KMS-11 (cell line): ENCODE data around the gene SIGLEC1.

ENCODE experiments used
- H2AFZ ChIP-seq: fragments of 200-600 bp; sonication (generic); 2 replicates; pipeline ENCODE4 v1.6.1; 2016; ENCODE audit warnings: antibody characterized with exemption, mixed run types, low read depth
- H3K27ac ChIP-seq: fragments of 200-600 bp; sonication (generic); 2 replicates; pipeline ENCODE4 v1.6.1; 2016; ENCODE audit warnings: mild to moderate bottlenecking, mixed run types
- H3K27me3 ChIP-seq: fragments of 200-600 bp; sonication (generic); 2 replicates; pipeline ENCODE4 v1.6.1; 2017; ENCODE audit warnings: mild to moderate bottlenecking, low read depth, mixed run types, moderate library complexity; ENCODE audit not compliant: insufficient read depth
- H3K36me3 ChIP-seq: fragments of 200-600 bp; sonication (generic); 2 replicates; pipeline ENCODE4 v1.6.1; 2017; ENCODE audit warnings: mild to moderate bottlenecking, mixed run types; ENCODE audit not compliant: insufficient read depth
- H3K4me1 ChIP-seq: fragments of 200-600 bp; sonication (generic); 2 replicates; pipeline ENCODE4 v1.6.1; 2016; ENCODE audit warnings: mild to moderate bottlenecking, low read depth, mixed run types; ENCODE audit not compliant: poor library complexity, severe bottlenecking
- H3K4me2 ChIP-seq: fragments of 200-600 bp; sonication (generic); 2 replicates; pipeline ENCODE4 v1.7.0; 2016; ENCODE audit warnings: mild to moderate bottlenecking, mixed run types
- H3K4me3 ChIP-seq: fragments of 200-600 bp; sonication (generic); IDR thresholded peaks from 2 replicates; pipeline ENCODE4 v1.6.1; 2017; ENCODE audit warnings: low read depth, low read length, mixed read lengths; ENCODE audit not compliant: insufficient read depth
- H3K79me2 ChIP-seq: fragments of 200-600 bp; sonication (generic); 2 replicates; pipeline ENCODE4 v1.6.1; 2016; ENCODE audit warnings: low read depth, mixed run types; ENCODE audit not compliant: insufficient read depth
- H3K9ac ChIP-seq: fragments of 200-600 bp; sonication (generic); 2 replicates; pipeline ENCODE4 v1.6.1; 2016; ENCODE audit warnings: mild to moderate bottlenecking, mixed run types
- H4K20me1 ChIP-seq: fragments of 200-600 bp; sonication (generic); 2 replicates; pipeline ENCODE4 v1.6.1; 2016; ENCODE audit warnings: mild to moderate bottlenecking, mixed run types; ENCODE audit not compliant: insufficient read depth
- CTCF ChIP-seq: fragments of 200-600 bp; sonication (generic); conservative IDR thresholded peaks from 2 replicates; pipeline ENCODE4 v1.6.1; 2017; ENCODE audit warnings: low read depth, mild to moderate bottlenecking, antibody characterized with exemption, low read length, moderate library complexity, mixed read lengths

SIGLEC1 gene

GRCh38 chr20:3699037-3699436 lies 13.4 kb downstream of the SIGLEC1 start:
- no peaks in the 10 kb centered on the region for H3K27me3 ChIP-seq
- H2AFZ ChIP-seq, result no peak overlapping the region
- H3K4me3 ChIP-seq, result no peak overlapping the region
- no peak overlapping the region for H3K4me2 ChIP-seq
- H3K36me3 ChIP-seq, result no peaks in the 10 kb centered on the region
- no peak overlapping the region for H3K9ac ChIP-seq
- H3K27ac ChIP-seq, result no peak overlapping the region
- TF ChIP-seq CTCF, result no peak
- H3K79me2 ChIP-seq, result no peaks in the 10 kb centered on the region
- no peaks in the 10 kb centered on the region for H4K20me1 ChIP-seq
- no peaks in the 10 kb centered on the region for H3K4me1 ChIP-seq

- no peaks in the 10 kb centered on the region for H3K4me1 ChIP-seq
- TF ChIP-seq CTCF, result no peak
Measured at GRCh38 chr20:3698591-3699001, 13.8 kb downstream of the SIGLEC1 start.

GRCh38 chr20:3697588-3698305 lies 14.7 kb downstream of the SIGLEC1 start:
- H3K4me1 ChIP-seq, result no peaks in the 10 kb centered on the region
- no peak overlapping the region for H3K4me2 ChIP-seq
- no peak for TF ChIP-seq CTCF
- H3K27me3 ChIP-seq, result no peaks in the 10 kb centered on the region
- no peak overlapping the region for H3K27ac ChIP-seq
- no peaks in the 10 kb centered on the region for H3K79me2 ChIP-seq
- no peaks in the 10 kb centered on the region for H3K36me3 ChIP-seq
- H4K20me1 ChIP-seq, result no peaks in the 10 kb centered on the region
- no peak overlapping the region for H2AFZ ChIP-seq
- no peak overlapping the region for H3K9ac ChIP-seq
- H3K4me3 ChIP-seq, result no peak overlapping the region

More at GRCh38 chr20:3698591-3699001, 13.8 kb downstream of the SIGLEC1 start:
- H4K20me1 ChIP-seq, result no peaks in the 10 kb centered on the region
- H3K4me2 ChIP-seq, result no peak overlapping the region
- H3K27ac ChIP-seq, result no peak overlapping the region
- H3K4me3 ChIP-seq, result no peak overlapping the region
- no peaks in the 10 kb centered on the region for H3K36me3 ChIP-seq
- no peak overlapping the region for H3K9ac ChIP-seq
- no peaks in the 10 kb centered on the region for H3K27me3 ChIP-seq
- H3K79me2 ChIP-seq, result no peaks in the 10 kb centered on the region
- H2AFZ ChIP-seq, result no peak overlapping the region

GRCh38 chr20:3696745-3697587 lies 15.4 kb downstream of the SIGLEC1 start:
- no peaks in the 10 kb centered on the region for H3K27me3 ChIP-seq
- no peak for TF ChIP-seq CTCF
- H3K36me3 ChIP-seq, result no peaks in the 10 kb centered on the region
- H3K4me1 ChIP-seq, result no peaks in the 10 kb centered on the region
- H2AFZ ChIP-seq, result no peak overlapping the region
- no peaks in the 10 kb centered on the region for H4K20me1 ChIP-seq
- H3K79me2 ChIP-seq, result no peaks in the 10 kb centered on the region
- H3K27ac ChIP-seq, result no peak overlapping the region
- H3K4me2 ChIP-seq, result no peak overlapping the region
- H3K9ac ChIP-seq, result no peak overlapping the region
- no peak overlapping the region for H3K4me3 ChIP-seq
